Activated CD4-positive, alpha-beta T cell treated with anti-CD3 and anti-CD28 coated beads for 36 hours (primary cell): ENCODE data around the gene SLIT1. TPM values are rescaled to one million over a fixed set of nuclear protein-coding genes. Genes with fewer than 3 reads are reported as not detected.

Experiments used
- ATAC-seq: fragments of 200-7000 bp; cut with Tn5 transposase; one replicate; pipeline ENCODE4 v1.10.0; 2021; ENCODE audit warnings: mild to moderate bottlenecking, moderate library complexity
- CTCF ChIA-PET: fragments of 350-600 bp; sonication (Branson Sonifier 250); formaldehyde crosslinking; loops from one replicate; lab custom pipeline; 2021; ENCODE audit warnings: antibody characterized with exemption; lab: Charles Lee
- POLR2A ChIA-PET: fragments of 350-600 bp; sonication (Branson Sonifier 250); formaldehyde crosslinking; loops from one replicate; lab custom pipeline; 2021; ENCODE audit warnings: antibody characterized with exemption, inconsistent platforms; lab: Charles Lee
- DNase-seq: peaks from one replicate; pipeline ENCODE4 v3.0.0-alpha.2; 2020
- H3K27ac Mint-ChIP-seq: one replicate; pipeline ENCODE4 v1.8.0; 2021; ENCODE audit warnings: mixed read lengths
- H3K27me3 Mint-ChIP-seq: one replicate; pipeline ENCODE4 v1.8.0; 2021; ENCODE audit warnings: mixed read lengths
- H3K36me3 Mint-ChIP-seq: one replicate; pipeline ENCODE4 v1.8.0; 2021; ENCODE audit warnings: low read depth, mixed read lengths
- H3K4me1 Mint-ChIP-seq: one replicate; pipeline ENCODE4 v1.8.0; 2021; ENCODE audit warnings: mixed read lengths
- H3K4me3 Mint-ChIP-seq: one replicate; pipeline ENCODE4 v1.8.0; 2021; ENCODE audit warnings: mild to moderate bottlenecking, moderate library complexity, mixed read lengths
- H3K9me3 Mint-ChIP-seq: one replicate; pipeline ENCODE4 v1.8.0; 2021; ENCODE audit warnings: low read depth, mixed read lengths
- intact Hi-C, 2 experiments: fragments of 100-400 bp; cut with DNase I in 1 of 2; cut with micrococcal nuclease in 1 of 2; formaldehyde crosslinking; loops; one replicate each; pipeline versions ENCODE4 v1.14.2 to v1.15.1; 2022 to 2024; cut with DNase I, micrococcal nuclease
- total RNA-seq, 2 experiments: library from RNA; stranded (reverse); gene quantifications; one replicate each; pipeline ENCODE4 v1.2.3, GENCODE V29; 2021

The SLIT1 gene
- total RNA-seq, 2 experiments from 2014 or later: 0.94 to 1.4 TPM

DNA sequence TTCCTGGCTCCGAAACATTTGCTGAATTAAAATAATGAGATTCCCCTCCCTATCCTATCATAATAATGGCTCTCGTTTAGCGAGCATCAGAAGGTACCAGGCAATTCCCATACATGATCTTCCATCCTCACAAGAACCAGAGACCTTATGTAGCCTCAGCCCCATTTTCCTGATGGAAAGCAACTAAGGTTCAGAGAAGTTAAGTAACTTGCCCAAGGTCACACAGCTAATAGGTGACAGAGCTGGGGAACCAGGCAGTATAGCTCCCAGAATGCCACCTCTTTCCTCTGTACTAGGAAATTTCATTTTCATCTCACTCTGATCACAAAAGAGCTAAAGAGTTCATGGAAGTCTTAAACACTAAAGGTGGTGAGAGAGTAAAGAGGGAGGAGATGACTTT lies 2.4 kb downstream of the SLIT1 start:
- Mint-ChIP-seq H3K4me3 (no peak overlapping the region), H3K9me3 (no peaks in the 10 kb centered on the region), H3K27me3 (peaks cover 46% of the 10 kb centered on the region), H3K36me3 (no peaks in the 10 kb centered on the region), H3K27ac (no peak overlapping the region), H3K4me1 (peaks cover 8% of the 10 kb centered on the region)
- DNase-seq: no peak
- POLR2A ChIA-PET: no interaction called here
- intact Hi-C loops: no loop called here
- CTCF ChIA-PET: interaction anchor here (2.0 to 7.2 kb wide), 3 partner anchors 13 to 110 kb away, joined by 10 to 39 read pairs (median 10); no protein-coding TSS in a partner anchor
- no peak for ATAC-seq

DNA sequence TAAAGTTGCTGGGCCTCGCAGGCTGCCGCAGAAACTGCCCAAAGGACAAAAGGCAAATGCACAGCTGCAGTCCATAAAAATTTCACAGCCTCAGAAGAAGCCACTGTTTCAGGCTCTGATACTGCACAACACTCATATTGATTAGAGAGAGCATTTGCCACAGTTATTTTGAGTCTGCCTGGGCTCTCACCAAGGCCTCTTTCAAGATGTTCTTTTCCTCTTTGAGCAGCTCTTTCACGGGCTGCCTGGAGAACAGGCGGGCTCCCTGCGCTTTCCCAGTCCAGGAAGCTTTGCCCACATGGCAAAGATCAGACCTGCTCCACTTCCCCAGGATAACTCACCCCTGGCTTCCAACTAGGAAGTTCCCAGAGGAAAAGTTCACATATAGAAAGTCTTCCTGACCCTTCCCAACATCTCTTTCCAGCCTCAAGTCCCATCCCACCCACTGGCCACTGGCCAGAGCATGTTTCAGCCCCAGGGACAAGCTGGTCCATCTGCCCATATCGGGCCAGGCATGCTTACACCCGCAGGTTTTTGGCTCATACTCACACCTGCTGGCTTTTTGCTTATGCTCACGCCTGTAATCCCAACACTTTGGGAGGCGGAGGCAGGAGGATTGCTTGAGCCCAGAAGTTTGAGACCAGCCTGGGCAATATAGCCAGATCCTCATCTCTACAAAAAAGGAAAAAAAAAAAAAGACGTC lies 3.3 kb downstream of the SLIT1 start:
- Mint-ChIP-seq H3K4me3 (no peak overlapping the region), H3K4me1 (peaks cover 8% of the 10 kb centered on the region), H3K36me3 (no peaks in the 10 kb centered on the region), H3K27ac (no peak overlapping the region), H3K9me3 (no peaks in the 10 kb centered on the region), H3K27me3 (peaks cover 43% of the 10 kb centered on the region)
- DNase-seq (no peak), ATAC-seq (no peak)
- CTCF ChIA-PET: interaction anchor here (1.3 to 7.2 kb wide), 4 partner anchors 13 to 109 kb away, joined by 5 to 39 read pairs (median 10); no protein-coding TSS in a partner anchor
- intact Hi-C loops: no loop called here
- POLR2A ChIA-PET: interaction anchor here (0.6 kb wide), 1 partner anchor 113 kb away, joined by 3 read pairs; no protein-coding TSS in a partner anchor

GRCh38 chr10:97180986-97181385 lies 4.8 kb downstream of the SLIT1 start:
- Mint-ChIP-seq H3K27me3 (peaks cover 32% of the 10 kb centered on the region), H3K4me1 (peaks cover 6% of the 10 kb centered on the region), H3K36me3 (no peaks in the 10 kb centered on the region), H3K4me3 (no peak overlapping the region), H3K27ac (no peak overlapping the region), H3K9me3 (no peaks in the 10 kb centered on the region)
- ChIA-PET CTCF (interaction anchor here (0.9 to 4.0 kb wide), 3 partner anchors 30 to 108 kb away, joined by 3 to 14 read pairs (median 4); no protein-coding TSS in a partner anchor), POLR2A (no interaction called here)
- intact Hi-C loops: no loop called here
- no peak for DNase-seq
- no peak for ATAC-seq

GRCh38 chr10:97180363-97180755 lies 5.4 kb downstream of the SLIT1 start:
- no peak for DNase-seq
- ChIA-PET CTCF (interaction anchor here (0.9 to 4.0 kb wide), 4 partner anchors 13 to 108 kb away, joined by 3 to 14 read pairs (median 4); no protein-coding TSS in a partner anchor), POLR2A (interaction anchor here (0.6 kb wide), 1 partner anchor 395 kb away, joined by 4 read pairs; no protein-coding TSS in a partner anchor)
- intact Hi-C loops: no loop called here
- no peaks in the 10 kb centered on the region for H3K36me3 Mint-ChIP-seq
- ATAC-seq: no peak
- H3K27ac Mint-ChIP-seq: no peak overlapping the region
- peaks cover 31% of the 10 kb centered on the region for H3K27me3 Mint-ChIP-seq
- H3K9me3 Mint-ChIP-seq: no peaks in the 10 kb centered on the region
- H3K4me3 Mint-ChIP-seq: no peak overlapping the region
- peaks cover 4% of the 10 kb centered on the region for H3K4me1 Mint-ChIP-seq

- no peak overlapping the region for H3K27ac Mint-ChIP-seq
- POLR2A ChIA-PET: interaction anchor here (0.6 kb wide), 1 partner anchor 394 kb away, joined by 4 read pairs; no protein-coding TSS in a partner anchor
- no peaks in the 10 kb centered on the region for H3K36me3 Mint-ChIP-seq
- intact Hi-C loops: no loop called here
- peaks cover 2% of the 10 kb centered on the region for H3K4me1 Mint-ChIP-seq
- no peaks in the 10 kb centered on the region for H3K9me3 Mint-ChIP-seq
- CTCF ChIA-PET: interaction anchor here (0.7 to 4.0 kb wide), 4 partner anchors 14 to 350 kb away, joined by 3 to 14 read pairs (median 4); no protein-coding TSS in a partner anchor
- no peak overlapping the region for H3K4me3 Mint-ChIP-seq
- peaks cover 29% of the 10 kb centered on the region for H3K27me3 Mint-ChIP-seq
- DNase-seq (peak; percentile 30), ATAC-seq (peak; percentile 44)
These were observed 5.9 kb downstream of the SLIT1 start for GRCh38 chr10:97179731-97180362.

GRCh38 chr10:97179311-97179710 lies 6.4 kb downstream of the SLIT1 start:
- H3K27me3 Mint-ChIP-seq: peaks cover 23% of the 10 kb centered on the region
- H3K4me1 Mint-ChIP-seq: no peaks in the 10 kb centered on the region
- no peak for DNase-seq
- intact Hi-C loops: no loop called here
- no peaks in the 10 kb centered on the region for H3K9me3 Mint-ChIP-seq
- no peak overlapping the region for H3K27ac Mint-ChIP-seq
- no peak for ATAC-seq
- H3K36me3 Mint-ChIP-seq: no peaks in the 10 kb centered on the region
- ChIA-PET CTCF (interaction anchor here (0.7 to 4.0 kb wide), 3 partner anchors 14 to 349 kb away, joined by 3 to 14 read pairs (median 4); no protein-coding TSS in a partner anchor), POLR2A (no interaction called here)
- H3K4me3 Mint-ChIP-seq: no peak overlapping the region

- POLR2A ChIA-PET: no interaction called here
- intact Hi-C loops: no loop called here
- CTCF ChIA-PET: interaction anchor here (1.2 to 4.0 kb wide), 3 partner anchors 19 to 105 kb away, joined by 6 to 14 read pairs (median 9); no protein-coding TSS in a partner anchor
- Mint-ChIP-seq H3K27me3 (peaks cover 12% of the 10 kb centered on the region), H3K9me3 (no peaks in the 10 kb centered on the region), H3K27ac (no peak overlapping the region), H3K4me1 (no peaks in the 10 kb centered on the region), H3K4me3 (no peak overlapping the region), H3K36me3 (no peaks in the 10 kb centered on the region)
- DNase-seq (no peak), ATAC-seq (no peak)
These were observed 7.7 kb downstream of the SLIT1 start for GRCh38 chr10:97178074-97178473.

- Mint-ChIP-seq H3K27ac (no peak overlapping the region), H3K4me3 (no peak overlapping the region), H3K27me3 (peaks cover 16% of the 10 kb centered on the region), H3K36me3 (no peaks in the 10 kb centered on the region), H3K4me1 (no peaks in the 10 kb centered on the region), H3K9me3 (no peaks in the 10 kb centered on the region)
- intact Hi-C loops: no loop called here
- ATAC-seq: no peak
- no peak for DNase-seq
- ChIA-PET POLR2A (no interaction called here), CTCF (interaction anchor here (0.6 to 1.9 kb wide), 4 partner anchors 11 to 645 kb away, joined by 3 to 9 read pairs (median 4); no protein-coding TSS in a partner anchor)
These were observed 9.5 kb downstream of the SLIT1 start for GRCh38 chr10:97176226-97176625.

DNA sequence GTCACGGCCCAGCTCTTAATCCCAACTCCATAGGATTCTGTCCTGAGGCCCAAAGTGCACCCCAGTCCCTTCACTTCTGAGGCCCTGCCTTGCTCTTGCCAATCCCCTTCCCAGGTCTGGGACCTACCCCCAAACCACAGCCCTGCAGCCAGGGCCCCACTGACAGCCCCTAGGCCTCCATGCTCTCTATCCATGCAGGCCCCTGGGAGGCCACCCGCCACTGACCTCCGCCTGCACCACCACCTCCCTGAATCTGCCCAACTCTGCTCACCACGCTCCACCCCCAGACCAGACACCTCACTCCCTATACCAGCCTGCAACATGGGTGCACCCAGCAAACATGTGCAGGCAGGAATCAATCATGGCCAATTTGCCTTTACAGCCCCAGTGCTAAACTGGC lies 10.2 kb downstream of the SLIT1 start:
- ChIA-PET CTCF (interaction anchor here (1.6 kb wide), 1 partner anchor 35 kb away, joined by 3 read pairs; no protein-coding TSS in a partner anchor), POLR2A (no interaction called here)
- no peak for ATAC-seq
- Mint-ChIP-seq H3K4me1 (no peaks in the 10 kb centered on the region), H3K9me3 (no peaks in the 10 kb centered on the region), H3K4me3 (no peak overlapping the region), H3K27ac (no peak overlapping the region), H3K36me3 (no peaks in the 10 kb centered on the region), H3K27me3 (peaks cover 16% of the 10 kb centered on the region)
- no peak for DNase-seq
- intact Hi-C loops: no loop called here

- Mint-ChIP-seq H3K9me3 (no peaks in the 10 kb centered on the region), H3K27ac (no peak overlapping the region), H3K27me3 (peaks cover 10% of the 10 kb centered on the region), H3K4me1 (no peaks in the 10 kb centered on the region), H3K36me3 (no peaks in the 10 kb centered on the region), H3K4me3 (no peak overlapping the region)
- ChIA-PET CTCF (interaction anchor here (0.6 to 1.6 kb wide), 2 partner anchors 22 to 36 kb away, joined by 3 to 4 read pairs; no protein-coding TSS in a partner anchor), POLR2A (no interaction called here)
- no peak for DNase-seq
- peak; percentile 57 for ATAC-seq
- intact Hi-C loops: no loop called here
These were observed 10.8 kb downstream of the SLIT1 start for GRCh38 chr10:97174941-97175340.

DNA sequence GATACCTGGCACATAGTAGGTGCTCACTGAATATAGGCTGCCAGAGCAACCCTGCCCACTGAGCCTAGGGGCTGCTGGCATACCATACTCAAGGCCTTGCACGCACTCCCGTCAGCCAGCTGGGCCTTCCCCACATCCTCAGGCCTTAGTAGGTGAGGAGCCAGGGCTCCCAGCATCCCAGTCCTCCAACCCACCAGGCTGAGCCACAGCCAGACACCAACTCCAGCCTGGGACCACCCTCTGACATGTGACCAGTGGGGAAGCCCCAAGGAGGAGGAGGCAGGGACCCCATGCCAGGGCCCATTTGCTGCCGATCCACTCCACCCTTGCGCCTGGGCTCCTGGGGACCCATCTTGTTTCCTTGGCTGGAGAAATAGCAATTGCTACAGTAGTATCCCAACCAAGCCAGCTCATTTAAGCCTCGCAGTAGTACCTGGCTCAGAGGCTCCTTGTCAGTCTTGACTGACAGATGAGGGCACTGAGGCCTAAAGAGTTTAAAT lies 11.4 kb downstream of the SLIT1 start:
- Mint-ChIP-seq H3K4me3 (no peak overlapping the region), H3K27me3 (peaks cover 9% of the 10 kb centered on the region), H3K36me3 (no peaks in the 10 kb centered on the region), H3K4me1 (no peaks in the 10 kb centered on the region), H3K27ac (no peak overlapping the region), H3K9me3 (no peaks in the 10 kb centered on the region)
- ChIA-PET CTCF (interaction anchor here (0.6 to 1.6 kb wide), 3 partner anchors 23 to 136 kb away, joined by 3 to 4 read pairs (median 4); no protein-coding TSS in a partner anchor), POLR2A (no interaction called here)
- intact Hi-C loops: no loop called here
- DNase-seq (no peak), ATAC-seq (no peak)
